Measurements from ENCODE around the gene STON1.
A peak's percentile ranks its signal among the peaks of the same experiment; 100 is the strongest.

- TF ChIP-seq CTCF (IDR thresholded peaks at IDR 0.05) (peak; percentile 53 to 54 (median 53)), POLR2AphosphoS5 (IDR thresholded peaks at IDR 0.05) (no peak), POLR2A (IDR thresholded peaks at IDR 0.05) (no peak)
These were observed 59.3 kb downstream of the STON1 start for GRCh38 chr2:48589170-48589767.

All from breast epithelium (tissue), 3 donors.